Neural cell (in vitro differentiated cells): ENCODE data around the gene BMPR1A.

Experiments used
- CTCF ChIP-seq: fragments of 450-650 bp; IDR thresholded peaks from 2 replicates; pipeline ENCODE4 v1.5.1; 2014; ENCODE audit warnings: antibody characterized with exemption, mild to moderate bottlenecking, moderate library complexity; ENCODE audit not compliant: poor library complexity, severe bottlenecking
- EP300 ChIP-seq: fragments of 450-650 bp; conservative IDR thresholded peaks from 2 replicates; pipeline ENCODE4 v1.6.1; 2014; ENCODE audit warnings: antibody characterized with exemption, mild to moderate bottlenecking, moderate library complexity; ENCODE audit not compliant: poor library complexity, severe bottlenecking
- EZH2 ChIP-seq: fragments of 200-600, 300-800 bp; shearing (Covaris generic), sonication (generic); IDR thresholded peaks from 2 replicates; pipeline ENCODE4 v1.6.1; 2014; ENCODE audit warnings: antibody characterized with exemption, low read length, borderline replicate concordance, mild to moderate bottlenecking; ENCODE audit not compliant: insufficient read depth, poor library complexity, severe bottlenecking
- POLR2AphosphoS5 ChIP-seq: IDR thresholded peaks from 2 replicates; pipeline ENCODE4 v1.6.1; 2012

GRCh38 chr10:86813982-86814381 lies 57.6 kb downstream of the BMPR1A start:
- TF ChIP-seq EP300 (no peak), POLR2AphosphoS5 (no peak), CTCF (no peak), EZH2 (no peak)
